ENCODE measurements around the gene COPS6.

DNA sequence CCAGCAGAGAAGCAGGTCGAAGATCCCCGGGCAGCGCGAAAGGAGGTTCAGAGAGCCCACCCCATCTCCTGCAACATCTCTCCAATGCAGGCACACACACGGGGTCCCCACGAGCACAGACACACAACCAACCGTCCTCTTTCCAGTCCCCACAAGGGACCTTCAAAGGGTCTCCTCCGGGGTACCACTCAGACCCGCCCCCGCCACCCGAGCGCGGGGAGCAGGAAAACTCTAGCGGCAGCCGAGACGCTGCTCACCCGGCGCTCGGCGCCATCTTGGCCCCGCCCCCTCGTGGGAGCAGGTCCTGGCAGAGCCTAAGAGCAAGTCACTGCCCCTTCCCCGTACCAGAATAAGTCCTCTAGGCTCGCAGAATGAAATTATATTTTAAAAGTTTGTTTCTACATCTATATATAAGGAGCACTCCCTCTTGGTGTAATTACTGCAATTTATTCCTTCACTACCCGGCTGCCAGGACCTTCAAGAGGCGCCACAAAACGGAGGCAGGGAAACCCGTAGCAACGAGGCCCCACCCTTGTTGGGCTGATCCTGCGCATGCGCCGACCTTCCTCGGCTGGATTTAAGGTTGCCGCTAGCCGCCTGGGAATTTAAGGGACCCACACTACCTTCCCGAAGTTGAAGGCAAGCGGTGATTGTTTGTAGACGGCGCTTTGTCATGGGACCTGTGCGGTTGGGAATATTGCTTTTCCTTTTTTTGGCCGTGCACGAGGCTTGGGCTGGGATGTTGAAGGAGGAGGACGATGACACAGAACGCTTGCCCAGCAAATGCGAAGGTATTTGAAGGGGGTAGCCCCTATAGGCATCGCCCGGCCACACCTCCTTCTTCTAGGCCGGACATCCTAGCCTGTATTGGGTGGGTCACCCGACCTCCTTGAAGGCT, 30.6 kb downstream of the COPS6 start, which contains the start of the genes CNPY4 and TAF6:
- TF ChIP-seq, protein P1, sequence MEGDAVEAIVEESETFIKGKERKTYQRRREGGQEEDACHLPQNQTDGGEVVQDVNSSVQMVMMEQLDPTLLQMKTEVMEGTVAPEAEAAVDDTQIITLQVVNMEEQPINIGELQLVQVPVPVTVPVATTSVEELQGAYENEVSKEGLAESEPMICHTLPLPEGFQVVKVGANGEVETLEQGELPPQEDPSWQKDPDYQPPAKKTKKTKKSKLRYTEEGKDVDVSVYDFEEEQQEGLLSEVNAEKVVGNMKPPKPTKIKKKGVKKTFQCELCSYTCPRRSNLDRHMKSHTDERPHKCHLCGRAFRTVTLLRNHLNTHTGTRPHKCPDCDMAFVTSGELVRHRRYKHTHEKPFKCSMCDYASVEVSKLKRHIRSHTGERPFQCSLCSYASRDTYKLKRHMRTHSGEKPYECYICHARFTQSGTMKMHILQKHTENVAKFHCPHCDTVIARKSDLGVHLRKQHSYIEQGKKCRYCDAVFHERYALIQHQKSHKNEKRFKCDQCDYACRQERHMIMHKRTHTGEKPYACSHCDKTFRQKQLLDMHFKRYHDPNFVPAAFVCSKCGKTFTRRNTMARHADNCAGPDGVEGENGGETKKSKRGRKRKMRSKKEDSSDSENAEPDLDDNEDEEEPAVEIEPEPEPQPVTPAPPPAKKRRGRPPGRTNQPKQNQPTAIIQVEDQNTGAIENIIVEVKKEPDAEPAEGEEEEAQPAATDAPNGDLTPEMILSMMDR (IDR thresholded peaks at IDR 0.05) = peak in 2 of 5 experiments; percentile 29 to 65
- TF ChIP-seq EP300 (IDR thresholded peaks at IDR 0.05) = peak; percentile 81 to 87
